GM13977 (cell line): ENCODE measurements around the gene SH3D21.
A peak's percentile ranks its signal among the peaks of the same experiment; 100 is the strongest.

Experiments used
- DNase-seq: peaks from one replicate; pipeline ENCODE4 v3.0.0; 2012; ENCODE audit warnings: low spot score
- CTCF ChIP-seq: IDR thresholded peaks from 2 replicates; pipeline ENCODE4 v1.5.1; 2012; ENCODE audit warnings: mild to moderate bottlenecking, control low read depth; ENCODE audit not compliant: insufficient read depth; ENCODE audit errors: extremely low read depth, missing control alignments
- in situ Hi-C: fragments of 300-500 bp; cut with MboI; formaldehyde crosslinking; loops from one replicate; pipeline ENCODE4 v1.12.0; 2022; ENCODE audit warnings: low sequenced_read_pairs, low pct_unique_long_range_greater_than_20kb, mixed read lengths, inconsistent platforms; ENCODE audit not compliant: unreplicated experiment

Gene SH3D21

GRCh38 chr1:36320767-36321118 is 14.6 kb downstream of the SH3D21 start:
- in situ Hi-C loops = no loop called here
- no peak for TF ChIP-seq CTCF
- DNase-seq = no peak

- no peak for DNase-seq
- in situ Hi-C loops = no loop called here
- TF ChIP-seq CTCF = no peak
Measured at GRCh38 chr1:36321119-36321951, 15.2 kb downstream of the SH3D21 start.

GRCh38 chr1:36322041-36322785 is 16.0 kb downstream of the SH3D21 start:
- TF ChIP-seq CTCF = no peak
- in situ Hi-C loops = no loop called here
- no peak for DNase-seq

GRCh38 chr1:36322786-36323635 is 16.8 kb downstream of the SH3D21 start:
- no peak for TF ChIP-seq CTCF
- in situ Hi-C loops = no loop called here
- DNase-seq = peak; percentile 77

GRCh38 chr1:36323636-36324352 is 17.6 kb downstream of the SH3D21 start, which contains the start of gene EVA1B:
Gene EVA1B, minus strand, starts transcription at chr1:36323645. Its CDS starts 608 bp downstream, at chr1:36323037.
- no peak for TF ChIP-seq CTCF
- peak; percentile 74 for DNase-seq
- in situ Hi-C loops = no loop called here

- DNase-seq = no peak
- in situ Hi-C loops = no loop called here
- no peak for TF ChIP-seq CTCF
Measured at GRCh38 chr1:36324353-36324703, 18.2 kb downstream of the SH3D21 start.
